Adrenal gland (tissue), 12 donors: ENCODE measurements around the gene RASSF10. TPM values are rescaled to one million over a fixed set of nuclear protein-coding genes. Genes with fewer than 3 reads are reported as not detected.
A peak's percentile ranks its signal among the peaks of the same experiment; 100 is the strongest.

Experiments
- DNase-seq, 7 donors: peaks; one replicate each; pipeline ENCODE4 v3.0.0-alpha.2; 2019 to 2020
- H3K27ac ChIP-seq, 5 donors: fragments of 200-600 bp; sonication (generic) in 4 of 5; 1 replicate in 3 of 5; 2 replicates in 2 of 5; pipeline versions ENCODE4 v1.5.1 to v1.8.0; 2016 to 2020; ENCODE audit warnings: mild to moderate bottlenecking in 1 of 5
- H3K27me3 ChIP-seq: fragments of 200-600 bp; 2 replicates; pipeline ENCODE4 v1.8.0; 2021
- H3K36me3 ChIP-seq, 2 donors: fragments of 200-600 bp; replicated peaks in 1 of 2; 1 replicate in 1 of 2; 2 replicates in 1 of 2; pipeline versions ENCODE4 v1.5.1 to v1.8.0; 2018 to 2022
- H3K4me1 ChIP-seq, 2 donors: fragments of 200-600 bp; replicated peaks in 1 of 2; 1 replicate in 1 of 2; 2 replicates in 1 of 2; pipeline versions ENCODE4 v1.5.1 to v1.8.0; 2018 to 2021
- H3K4me3 ChIP-seq, 4 donors: fragments of 200-600 bp; sonication (generic) in 3 of 4; one replicate each; pipeline ENCODE4 v1.5.1; 2016 to 2018
- H3K9me3 ChIP-seq, 3 donors: fragments of 200-600 bp; sonication (generic) in 1 of 3; replicated peaks in 1 of 3; 1 replicate in 2 of 3; 2 replicates in 1 of 3; pipeline versions ENCODE4 v1.5.1 to v1.8.0; 2016 to 2021
- POLR2A ChIP-seq, 2 donors: fragments of 450-650 bp; IDR thresholded peaks; one replicate each; pipeline ENCODE4 v1.6.1; 2017; ENCODE audit warnings: antibody characterized with exemption in 2 of 2, mild to moderate bottlenecking in 2 of 2, moderate library complexity in 1 of 2
- WGBS, 4 donors: extraction: QIAGEN DNeasy Blood & Tissue Kit in 2 of 4; methylation state at CpG; one replicate each; pipeline versions ENCODE4 v1.1.5 to v1.1.7; 2013 to 2017; 5-methylcytosine and 5-hydroxymethylcytosine counted together
- intact Hi-C, 2 donors: fragments of 100-400 bp; cut with DNase I; formaldehyde crosslinking; loops; one replicate each; pipeline versions ENCODE4 v1.14.1 to v1.15.0; 2022 to 2023
- polyA plus RNA-seq, 3 donors: library from polyadenylated mRNA; stranded (reverse); fragments of 200-250 nt in 2 of 3; fragments of 350-450 nt in 1 of 3; fragmentation: Illumina TruSeq in 1 of 3; extraction: RNeasy Lipid Tissue Mini Kit (QIAGEN cat#74804) in 1 of 3; gene quantifications; one replicate each; pipeline ENCODE4 v1.2.3, GENCODE V29; 2013 to 2014
- total RNA-seq, 9 donors: library from RNA; depleted of rRNA in 4 of 9; stranded (reverse); fragments of >200 nt in 4 of 9; fragments of 120-200 nt in 1 of 9; fragmentation: NEBNext Ultra II Directional in 1 of 9; extraction: Animal tissue kit (Norgen Biotek cat#: 25700) in 1 of 9; gene quantifications; one replicate each; pipeline versions ENCODE4 v1.1.0 to v1.2.4, GENCODE V29; 2013 to 2023
- TF ChIP-seq, protein P1 (sequence below), 6 experiments: fragments of 450-650 bp in 4 of 6; fragments of 200-600 bp in 2 of 6; sonication (generic) in 1 of 6; IDR thresholded peaks; 1 replicate in 5 of 6; 2 replicates in 1 of 6; pipeline versions ENCODE4 v1.5.1 to v1.8.0; 2016 to 2021; ENCODE audit warnings: antibody characterized with exemption in 6 of 6, mild to moderate bottlenecking in 2 of 6, moderate library complexity in 1 of 6
- donor health status: healthy with polysubstance abuse.
- donor health status: Bipolar disorder and iron deficiency.
- donor health status: DM: yes; HTN: yes; CAD: no.
- donor health status: DM: no; HTN: no; CAD: no.
- donor health status: DM: no; HTN: no; CAD: no.
- donor health status: DM: yes; HTN: yes; CAD: no.

Gene RASSF10
- total and polyA plus RNA-seq, 12 donors, result 0.07 TPM; not detected in 11

DNA sequence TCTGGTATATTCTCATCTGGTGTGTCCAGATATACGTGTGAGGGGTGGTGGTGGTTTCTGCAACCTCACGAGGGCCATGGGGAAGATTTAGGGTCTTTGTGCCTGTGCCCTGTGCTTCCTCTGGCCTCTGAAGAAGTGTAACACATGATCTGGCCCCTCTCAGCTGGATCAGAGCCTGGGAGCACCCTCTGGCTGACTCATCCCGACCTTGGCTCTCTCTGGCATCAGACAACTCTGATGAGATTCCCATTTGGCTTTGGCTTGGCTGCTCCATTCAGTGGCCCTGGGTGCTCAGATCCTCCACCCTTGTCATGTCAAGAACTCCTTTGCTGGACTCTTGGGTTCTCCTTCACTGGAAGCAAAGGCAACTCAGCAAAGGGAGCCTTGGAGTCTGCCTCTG is 45.2 kb downstream of the RASSF10 start:
- Histone ChIP-seq H3K27ac (no peak overlapping the region), H3K36me3 (no peaks in the 10 kb centered on the region), H3K9me3 (no peaks in the 10 kb centered on the region), H3K27me3 (peaks cover 7% of the 10 kb centered on the region), H3K4me1 (no peaks in the 10 kb centered on the region), H3K4me3 (no peak overlapping the region)
- no peak for TF ChIP-seq POLR2A (IDR thresholded peaks at IDR 0.05)
- TF ChIP-seq, protein P1, sequence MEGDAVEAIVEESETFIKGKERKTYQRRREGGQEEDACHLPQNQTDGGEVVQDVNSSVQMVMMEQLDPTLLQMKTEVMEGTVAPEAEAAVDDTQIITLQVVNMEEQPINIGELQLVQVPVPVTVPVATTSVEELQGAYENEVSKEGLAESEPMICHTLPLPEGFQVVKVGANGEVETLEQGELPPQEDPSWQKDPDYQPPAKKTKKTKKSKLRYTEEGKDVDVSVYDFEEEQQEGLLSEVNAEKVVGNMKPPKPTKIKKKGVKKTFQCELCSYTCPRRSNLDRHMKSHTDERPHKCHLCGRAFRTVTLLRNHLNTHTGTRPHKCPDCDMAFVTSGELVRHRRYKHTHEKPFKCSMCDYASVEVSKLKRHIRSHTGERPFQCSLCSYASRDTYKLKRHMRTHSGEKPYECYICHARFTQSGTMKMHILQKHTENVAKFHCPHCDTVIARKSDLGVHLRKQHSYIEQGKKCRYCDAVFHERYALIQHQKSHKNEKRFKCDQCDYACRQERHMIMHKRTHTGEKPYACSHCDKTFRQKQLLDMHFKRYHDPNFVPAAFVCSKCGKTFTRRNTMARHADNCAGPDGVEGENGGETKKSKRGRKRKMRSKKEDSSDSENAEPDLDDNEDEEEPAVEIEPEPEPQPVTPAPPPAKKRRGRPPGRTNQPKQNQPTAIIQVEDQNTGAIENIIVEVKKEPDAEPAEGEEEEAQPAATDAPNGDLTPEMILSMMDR (IDR thresholded peaks at IDR 0.05), result no peak
- intact Hi-C loops, result no loop called here
- DNase-seq, result peak; percentile 30 to 63 (median 51)
- WGBS, 4 donors, result 60 to 85% (median 66%) methylated on average over 2 to 3 of the region's 3 CpGs

DNA sequence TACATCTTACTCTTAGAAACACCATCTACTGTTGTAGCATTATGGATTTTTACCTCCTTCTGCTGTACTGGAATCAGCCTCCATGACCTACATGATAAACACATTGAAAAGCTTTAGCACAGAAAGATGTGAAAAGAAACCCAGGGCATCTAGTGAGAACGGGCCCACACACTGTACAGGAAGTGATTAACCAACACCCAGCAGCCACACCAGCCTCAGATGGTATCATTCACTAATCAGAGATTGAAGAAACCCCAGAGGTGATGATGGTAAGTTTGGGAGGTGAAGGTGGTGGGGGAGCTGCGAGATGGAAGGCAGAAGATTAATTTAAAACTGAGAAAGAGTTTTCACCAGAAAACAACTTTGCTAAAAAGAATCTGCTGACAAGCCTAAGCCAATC is 46.1 kb downstream of the RASSF10 start:
- no peaks in the 10 kb centered on the region for H3K4me1 ChIP-seq
- H3K27me3 ChIP-seq, result peaks cover 7% of the 10 kb centered on the region
- H3K9me3 ChIP-seq, result no peaks in the 10 kb centered on the region
- no peaks in the 10 kb centered on the region for H3K36me3 ChIP-seq
- no peak for TF ChIP-seq POLR2A (IDR thresholded peaks at IDR 0.05)
- TF ChIP-seq, protein P1 (IDR thresholded peaks at IDR 0.05), result no peak
- no peak overlapping the region for H3K27ac ChIP-seq
- H3K4me3 ChIP-seq, result no peak overlapping the region
- intact Hi-C loops, result no loop called here
- 62 to 76% (median 68%) methylated on average over 2 of the region's 2 CpGs for WGBS, 4 donors
- DNase-seq, result no peak

GRCh38 chr11:13061294-13061990 is 52.3 kb downstream of the RASSF10 start:
- DNase-seq, result no peak
- intact Hi-C loops, result no loop called here
- TF ChIP-seq, protein P1 (IDR thresholded peaks at IDR 0.05), result no peak
- TF ChIP-seq POLR2A (IDR thresholded peaks at IDR 0.05), result no peak
- no peaks in the 10 kb centered on the region for H3K36me3 ChIP-seq
- H3K4me1 ChIP-seq, result no peaks in the 10 kb centered on the region
- H3K27ac ChIP-seq, result no peak overlapping the region
- WGBS, 4 donors, result 57 to 75% (median 72%) methylated on average over 3 of the region's 3 CpGs
- H3K9me3 ChIP-seq, result no peaks in the 10 kb centered on the region
- H3K27me3 ChIP-seq, result peaks cover 11% of the 10 kb centered on the region
- H3K4me3 ChIP-seq, result no peak overlapping the region
